Stimulated activated CD8-positive, alpha-beta memory T cell treated with anti-CD3 and anti-CD28 coated beads, Interleukin-4, amount 100 ng/mL, for 4 hours (primary cell): ENCODE measurements around the gene COL15A1.

Experiments used
- DNase-seq, 2 donors: peaks; one replicate each; pipeline ENCODE4 v3.0.0-alpha.2; 2020; ENCODE audit warnings: low read depth in 2 of 2, low spot score in 1 of 2

COL15A1 gene

DNA sequence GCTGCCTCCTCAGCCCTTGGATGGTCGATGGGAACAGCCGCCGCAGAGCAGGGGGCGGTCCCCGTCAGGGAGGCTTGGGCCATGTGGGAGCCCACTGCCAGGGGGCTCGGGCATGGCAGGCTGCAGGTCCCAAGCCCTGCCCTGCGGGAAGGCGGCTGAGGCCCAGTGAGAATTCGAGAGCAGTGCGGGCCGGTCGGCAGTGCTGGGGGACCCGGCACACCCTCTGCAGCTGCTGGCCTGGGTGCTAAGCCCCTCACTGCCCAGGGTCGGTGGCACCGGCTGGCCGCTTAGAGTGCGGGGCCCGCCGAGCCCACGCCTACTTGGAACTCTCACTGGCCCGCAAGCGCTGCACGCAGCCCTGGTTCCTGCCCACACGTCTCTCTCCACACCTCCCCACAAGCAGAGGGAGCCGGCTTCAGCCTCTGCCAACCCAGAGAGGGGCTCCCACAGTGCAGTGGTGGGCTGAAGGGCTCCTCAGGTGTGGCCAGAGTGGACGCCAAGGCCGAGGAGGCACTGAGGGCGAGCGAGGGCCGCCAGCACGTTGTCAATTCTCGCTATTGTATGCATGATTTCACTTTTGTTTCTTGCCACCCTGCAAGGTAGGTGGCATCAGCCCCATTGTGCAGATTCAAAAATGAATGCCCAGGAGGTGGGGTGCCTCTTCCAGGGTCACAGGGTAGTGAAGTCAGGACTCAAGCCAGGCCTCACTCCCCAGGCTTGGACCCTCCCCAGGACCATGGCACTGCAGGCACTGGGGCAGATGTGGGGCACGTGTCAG is 48.6 kb downstream of the COL15A1 start:
- DNase-seq = no peak

DNA sequence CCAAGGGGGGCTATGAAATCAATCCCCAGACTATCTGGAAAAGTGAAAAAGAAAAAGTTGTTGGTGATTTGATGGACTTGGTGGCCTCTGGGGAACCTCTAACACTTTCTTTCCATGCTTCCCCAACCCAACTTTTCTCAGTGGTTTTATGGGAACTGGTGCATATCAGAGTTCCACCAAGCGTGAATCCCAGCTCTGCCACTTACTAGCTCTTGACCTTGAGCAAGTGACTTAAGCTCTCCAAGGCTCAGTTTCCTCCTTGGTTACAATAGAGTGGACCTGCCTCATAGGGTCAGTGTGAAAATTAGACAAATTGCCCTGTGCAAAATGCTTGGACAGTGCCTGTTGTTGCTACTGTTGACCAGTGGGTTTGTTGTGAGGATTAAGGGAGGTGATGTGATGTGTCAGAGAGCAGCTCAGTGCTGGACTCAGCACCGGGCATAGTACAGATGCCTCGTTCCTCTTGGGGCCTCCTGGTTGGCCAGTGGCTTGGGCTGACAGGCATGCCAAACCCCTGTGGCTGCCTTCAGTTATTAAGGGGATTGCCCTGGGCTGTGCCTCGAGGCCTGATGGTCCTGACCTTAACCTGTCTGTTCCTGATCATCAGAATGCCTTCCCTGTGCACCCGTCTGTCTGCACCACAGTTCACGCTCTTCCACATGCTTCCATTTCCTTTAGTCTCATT is 49.3 kb downstream of the COL15A1 start:
- DNase-seq = no peak

DNA sequence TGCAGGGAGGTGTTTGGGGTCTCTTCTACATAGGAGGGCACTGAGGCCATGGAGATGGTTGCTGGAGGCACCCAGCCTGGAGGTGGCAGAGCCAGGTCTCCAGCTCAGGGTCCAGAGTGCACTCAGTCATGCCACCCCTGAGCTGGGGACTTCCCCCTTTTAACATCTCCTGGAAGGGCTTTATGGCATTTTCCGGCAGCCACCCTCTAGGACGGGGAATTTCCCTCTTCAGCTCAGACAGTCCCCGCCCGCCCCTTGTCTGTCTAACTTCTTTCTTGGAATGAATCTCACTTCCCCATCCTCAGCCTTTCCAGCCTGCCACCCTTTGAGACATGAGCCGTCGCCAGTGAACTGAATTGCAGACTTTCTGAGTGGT is 49.9 kb downstream of the COL15A1 start:
- no peak for DNase-seq

DNA sequence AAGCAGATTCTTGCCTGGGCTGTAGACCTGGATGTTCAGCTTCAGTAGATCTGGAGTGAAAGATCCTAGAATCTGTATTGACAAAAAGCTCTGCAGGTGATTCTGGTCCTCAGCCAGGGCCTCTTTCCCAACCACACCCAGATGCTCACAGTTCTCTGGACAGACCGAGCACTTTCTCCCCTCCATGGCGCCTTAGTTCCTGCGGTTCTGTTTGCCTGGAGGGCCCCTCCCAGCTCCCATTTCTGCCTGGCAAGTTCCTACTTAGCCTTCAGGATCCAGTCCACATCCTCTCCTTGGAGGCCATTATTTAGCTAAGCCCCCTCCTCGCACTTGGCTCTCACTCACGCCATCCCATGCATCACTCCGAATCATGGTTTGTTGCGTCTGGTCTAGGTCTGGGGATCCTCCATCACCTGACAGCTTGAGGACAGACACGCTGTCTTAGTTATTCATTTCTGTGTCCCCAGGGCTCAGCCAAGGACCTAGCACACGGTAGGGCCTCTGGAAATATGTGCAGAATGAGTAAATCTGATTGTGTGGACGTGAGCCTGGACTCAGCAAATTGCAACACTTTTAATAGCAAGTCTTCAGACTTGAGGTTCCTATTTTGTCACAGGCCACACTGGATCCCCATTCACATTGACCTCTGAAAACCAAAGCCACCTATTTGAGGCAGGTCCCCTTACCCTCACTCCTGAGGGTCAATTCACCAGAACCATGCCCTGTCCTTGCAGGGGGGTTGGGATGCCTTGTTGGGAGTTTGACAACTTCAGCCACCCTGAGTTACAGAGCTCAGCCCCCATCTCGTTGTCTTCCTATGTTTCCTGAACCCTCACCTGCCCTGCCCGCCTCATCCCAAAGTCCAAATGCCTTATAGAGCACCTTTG is 50.7 kb downstream of the COL15A1 start:
- DNase-seq = no peak

DNA sequence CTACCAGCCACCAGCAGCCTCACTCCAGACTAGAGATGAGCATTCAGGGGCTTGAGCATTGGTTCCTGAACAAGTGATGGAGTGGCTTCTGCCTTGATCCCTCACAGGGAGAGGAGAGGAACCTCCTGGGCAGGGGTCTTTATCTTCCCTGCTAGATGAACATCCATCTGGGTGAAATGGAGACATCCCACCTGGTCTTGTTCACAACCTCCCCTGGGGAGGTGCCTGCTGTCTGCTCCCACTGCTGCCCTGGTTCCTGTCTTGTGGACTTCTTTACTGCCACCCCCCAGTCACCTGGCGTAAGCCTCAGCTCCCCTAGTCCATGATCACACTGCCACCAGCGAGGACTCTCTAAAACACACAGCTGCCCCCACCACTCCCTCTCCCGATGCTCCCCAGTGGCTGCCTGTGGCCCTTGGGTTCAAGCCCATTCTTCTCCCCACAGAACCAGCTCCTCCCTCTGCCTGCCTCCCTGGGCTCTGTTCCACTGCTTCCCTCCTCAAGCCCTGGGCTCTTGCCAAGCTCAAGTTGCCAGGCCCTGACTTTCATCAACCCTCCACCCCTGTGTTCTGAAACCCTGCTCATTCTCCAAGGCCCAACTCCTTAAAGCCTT is 51.5 kb downstream of the COL15A1 start:
- no peak for DNase-seq

DNA sequence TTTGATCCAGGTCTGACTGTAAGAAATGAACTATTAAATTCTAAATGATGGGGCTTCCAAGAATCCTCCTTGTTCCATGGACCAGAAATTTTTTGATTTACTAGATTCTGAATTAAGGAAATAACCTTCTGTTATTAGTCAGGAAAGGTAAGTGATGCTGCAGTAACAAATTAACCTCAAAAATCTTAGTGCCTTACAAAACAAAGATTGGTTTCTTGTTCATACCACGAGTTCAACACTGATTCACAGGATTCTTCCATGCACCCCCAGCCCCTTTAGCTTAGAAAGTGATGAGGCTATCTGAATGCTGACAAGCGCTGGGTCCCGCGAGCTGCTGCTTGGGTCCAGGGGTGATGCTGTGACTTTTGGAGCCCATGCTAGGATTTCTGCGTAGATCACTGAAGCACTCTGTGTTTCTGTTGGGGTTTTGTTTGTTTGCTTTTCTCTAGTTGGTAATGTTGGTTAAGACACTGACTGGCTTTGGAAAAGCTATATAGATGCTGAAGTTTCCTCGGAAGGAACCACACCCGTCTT is 52.3 kb downstream of the COL15A1 start:
- no peak for DNase-seq

DNA sequence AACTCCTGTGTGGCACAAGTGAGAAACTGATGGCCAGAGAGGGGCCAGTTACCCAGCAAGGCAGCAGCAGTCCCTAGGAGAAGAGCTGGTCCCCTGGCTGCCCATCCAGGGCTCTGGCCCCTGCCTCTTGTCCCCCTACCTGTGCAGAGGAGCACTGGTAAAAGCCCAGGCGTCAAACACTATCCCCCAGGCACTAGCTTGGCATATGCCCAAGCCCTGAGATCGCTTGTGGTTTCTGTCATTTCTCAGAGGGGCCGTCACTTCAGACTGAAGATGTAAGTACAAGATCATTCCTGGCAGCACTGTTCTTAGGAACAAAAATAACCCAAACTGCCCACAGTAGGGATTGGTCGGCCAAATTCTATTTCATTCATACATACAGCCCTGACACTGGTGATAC is 53.9 kb downstream of the COL15A1 start:
- no peak for DNase-seq

DNA sequence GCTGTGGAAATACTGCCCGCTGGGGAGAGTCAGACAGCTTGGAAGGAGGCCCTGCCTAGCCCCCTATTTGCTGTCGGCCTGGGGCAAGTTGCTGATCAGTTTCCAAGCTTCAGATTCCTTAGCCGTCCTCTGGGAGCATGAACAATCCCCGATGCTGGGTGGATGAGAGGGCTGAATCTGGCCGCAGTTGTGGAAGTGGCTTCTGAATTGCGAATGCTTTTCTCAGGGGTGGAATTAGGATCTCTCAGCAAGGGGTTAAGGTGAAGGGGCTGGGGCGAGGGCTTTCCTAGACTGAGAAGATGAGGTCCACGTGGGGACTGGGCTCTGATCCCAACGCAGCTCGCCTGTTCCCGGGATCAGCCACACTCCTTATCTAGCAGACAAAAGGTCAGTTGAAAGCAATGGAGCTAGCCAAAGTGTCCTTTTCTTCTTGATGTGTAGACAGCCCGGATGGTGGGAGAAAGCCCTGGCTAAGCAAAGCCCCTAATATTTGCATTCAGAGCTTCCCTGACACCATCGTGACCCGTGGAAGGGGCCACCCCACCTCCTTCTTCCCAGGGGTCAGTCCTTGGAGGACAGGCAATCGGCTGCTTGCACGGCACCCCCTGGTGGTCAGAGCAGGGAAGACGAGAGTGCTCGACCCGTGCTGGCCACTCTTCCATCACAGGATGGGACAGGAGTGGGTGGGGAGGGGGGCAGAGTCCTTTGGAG is 54.9 kb downstream of the COL15A1 start:
- peak in 1 of 2 donors; percentile 22 for DNase-seq

DNA sequence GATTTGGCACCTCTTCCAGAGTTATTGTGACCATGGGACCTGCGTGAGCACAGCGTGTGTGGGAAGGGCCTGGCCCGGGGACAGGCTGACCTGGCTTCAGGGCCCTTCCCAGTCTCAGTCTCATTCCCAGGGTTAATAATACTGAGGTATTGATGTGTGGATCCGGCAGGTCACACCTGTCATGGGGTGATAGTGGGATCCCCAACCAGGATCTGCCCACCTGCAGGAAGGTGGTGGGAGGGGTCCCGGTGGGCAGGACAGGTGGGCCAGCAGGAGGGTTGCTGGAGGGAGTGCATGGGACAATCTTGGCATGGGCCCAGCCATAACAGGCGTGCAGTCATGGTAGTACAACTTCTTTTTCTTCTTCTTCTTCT is 55.4 kb downstream of the COL15A1 start:
- no peak for DNase-seq

DNA sequence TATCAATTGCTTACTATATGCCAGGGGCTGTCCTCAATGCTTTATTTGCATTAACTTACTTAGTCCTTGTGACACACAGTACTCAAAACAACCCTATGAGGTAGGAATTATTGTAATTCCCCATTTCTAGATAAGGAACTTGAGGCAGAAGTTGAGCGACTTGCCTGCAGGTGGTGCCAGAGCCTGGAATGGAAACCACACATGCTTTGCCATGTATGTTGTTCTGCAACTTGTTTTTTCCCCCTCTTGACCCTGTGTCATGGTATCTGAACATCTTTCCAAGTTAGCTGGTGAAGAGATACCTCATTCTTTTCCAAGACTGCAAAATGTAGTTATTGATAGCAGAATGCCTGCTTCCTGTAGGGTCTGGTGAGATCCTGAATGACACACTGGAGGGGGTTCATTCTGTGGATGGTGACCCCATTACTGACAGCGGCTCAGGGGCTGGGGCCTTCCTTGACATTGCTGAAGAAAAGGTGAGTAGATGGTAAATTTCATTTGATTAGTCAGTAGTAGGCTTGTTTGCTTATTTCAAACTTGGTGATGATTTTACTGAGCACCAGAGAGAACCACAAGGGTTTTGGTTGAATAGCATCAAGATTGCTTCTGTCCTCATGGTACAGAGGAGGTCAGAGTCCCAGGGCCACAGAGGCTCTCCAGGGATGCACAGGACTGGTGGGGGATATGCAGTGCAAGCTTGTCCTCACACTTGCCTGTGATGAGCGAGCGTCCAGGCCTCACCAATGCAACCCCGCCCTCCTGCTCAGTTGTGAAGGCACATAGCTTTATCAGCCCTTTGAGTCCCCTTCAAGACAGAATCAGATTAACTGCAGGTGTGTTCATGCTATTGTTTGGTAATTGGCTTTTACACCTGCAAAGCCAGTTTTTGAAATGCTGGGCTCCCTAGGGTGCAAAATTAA is 57.0 kb downstream of the COL15A1 start:
- DNase-seq = peak in 1 of 2 donors; percentile 24

DNA sequence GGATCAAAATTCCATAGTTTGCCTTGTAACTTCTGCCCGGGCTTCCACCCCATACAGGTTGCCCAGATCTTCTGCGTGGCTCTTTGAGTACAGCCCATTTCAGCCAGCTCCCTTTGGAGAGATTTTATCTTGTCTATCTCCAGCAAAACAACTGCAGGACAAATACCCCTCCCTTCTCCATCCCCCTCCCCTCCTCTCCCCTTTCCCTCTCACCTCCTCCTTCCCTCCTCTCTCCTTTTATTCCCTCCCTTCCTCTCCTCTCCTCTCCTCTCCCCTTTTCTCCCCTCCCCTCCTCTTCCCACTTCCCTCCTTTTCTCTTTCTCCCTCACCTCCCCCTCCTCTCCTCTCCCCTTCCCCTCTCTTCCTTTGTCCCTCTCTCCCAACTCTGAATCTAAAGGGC is 58.2 kb downstream of the COL15A1 start:
- no peak for DNase-seq

DNA sequence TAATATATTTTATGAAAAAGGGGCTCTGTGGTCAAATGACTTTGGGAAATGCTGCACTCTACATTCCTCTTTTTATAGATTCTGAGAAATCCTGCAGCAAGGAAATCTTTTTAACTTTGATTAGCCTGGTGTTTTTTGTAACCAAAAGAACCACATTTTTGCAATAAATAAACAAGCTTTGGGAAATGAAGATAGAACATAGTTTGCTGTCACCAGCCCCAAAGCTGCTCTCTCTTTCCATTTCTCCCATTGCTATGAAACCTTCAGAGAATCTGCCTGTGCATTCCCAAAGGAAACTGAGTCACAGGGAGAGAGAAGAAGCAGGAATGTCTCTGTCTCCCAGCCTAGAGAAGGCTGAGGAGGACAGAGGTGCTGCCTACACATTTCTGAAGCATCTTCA is 59.0 kb downstream of the COL15A1 start:
- no peak for DNase-seq

DNA sequence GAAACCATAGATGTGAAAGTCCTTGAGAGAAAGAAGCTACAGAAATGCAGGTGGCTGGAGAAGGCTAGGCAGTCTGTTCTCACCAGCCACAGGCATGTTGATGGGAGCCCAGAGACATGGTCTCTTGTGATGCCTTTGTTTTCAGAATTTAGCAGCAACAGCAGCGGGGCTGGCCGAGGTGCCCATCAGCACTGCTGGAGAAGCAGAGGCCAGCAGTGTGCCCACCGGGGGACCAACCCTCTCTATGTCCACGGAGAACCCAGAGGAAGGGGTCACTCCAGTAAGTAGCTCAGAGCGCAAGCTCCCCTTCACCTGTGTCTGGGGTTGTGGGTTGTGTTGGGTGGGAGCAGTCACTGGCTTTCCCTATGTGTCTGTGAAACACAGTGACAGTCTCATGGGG is 59.6 kb downstream of the COL15A1 start:
- DNase-seq = no peak

DNA sequence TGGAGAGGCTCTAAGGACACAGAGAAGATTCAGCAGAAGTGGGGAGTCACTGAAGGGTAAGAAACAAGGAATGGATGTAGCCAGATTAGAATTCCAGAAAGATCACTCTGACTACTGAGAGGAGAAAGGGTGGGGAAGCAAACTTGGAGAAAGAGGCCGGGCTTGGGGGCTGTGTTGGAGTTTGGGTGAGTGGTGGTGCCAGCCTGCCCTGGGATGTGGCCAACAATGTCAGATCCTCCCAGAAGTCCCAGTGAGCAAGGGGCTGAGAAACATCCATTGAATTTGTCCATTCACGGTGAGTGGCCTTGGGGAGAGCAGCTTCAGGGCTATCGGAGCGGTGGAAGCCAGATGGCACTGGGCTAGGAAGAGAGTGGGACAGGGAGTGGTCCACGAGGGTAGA is 60.4 kb downstream of the COL15A1 start:
- no peak for DNase-seq

DNA sequence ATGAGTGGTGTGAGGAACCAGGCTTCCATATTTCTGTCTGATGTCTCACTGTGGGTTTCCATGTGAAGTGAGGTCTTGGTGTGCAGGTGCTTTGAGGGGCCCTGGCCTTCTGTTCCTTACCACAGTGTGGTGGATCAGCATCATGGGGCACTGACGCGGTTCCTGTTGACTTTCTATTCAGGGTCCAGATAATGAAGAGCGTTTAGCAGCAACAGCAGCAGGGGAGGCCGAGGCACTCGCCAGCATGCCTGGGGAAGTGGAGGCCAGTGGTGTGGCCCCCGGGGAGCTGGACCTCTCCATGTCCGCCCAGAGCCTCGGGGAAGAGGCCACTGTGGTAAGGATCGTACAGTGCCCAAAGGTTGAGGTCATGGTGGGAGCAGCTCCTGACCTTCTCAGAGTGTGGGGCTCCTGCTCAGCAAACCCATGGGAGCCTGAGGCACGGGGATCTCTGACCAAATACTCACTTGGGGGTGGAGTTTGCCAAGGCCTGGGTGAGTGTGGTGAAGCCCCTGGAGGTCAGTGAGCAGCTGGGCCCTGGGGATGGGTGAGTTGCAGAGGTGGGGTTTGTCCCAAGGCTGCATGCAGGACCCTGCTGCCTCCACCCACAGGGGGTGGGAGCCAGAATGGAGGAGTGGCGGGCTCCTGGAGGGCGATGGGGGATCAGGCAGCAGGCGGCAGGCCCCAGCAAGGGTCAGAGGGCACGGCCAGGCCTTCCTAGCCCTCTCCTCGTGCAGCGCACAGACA is 61.2 kb downstream of the COL15A1 start:
- DNase-seq = no peak

DNA sequence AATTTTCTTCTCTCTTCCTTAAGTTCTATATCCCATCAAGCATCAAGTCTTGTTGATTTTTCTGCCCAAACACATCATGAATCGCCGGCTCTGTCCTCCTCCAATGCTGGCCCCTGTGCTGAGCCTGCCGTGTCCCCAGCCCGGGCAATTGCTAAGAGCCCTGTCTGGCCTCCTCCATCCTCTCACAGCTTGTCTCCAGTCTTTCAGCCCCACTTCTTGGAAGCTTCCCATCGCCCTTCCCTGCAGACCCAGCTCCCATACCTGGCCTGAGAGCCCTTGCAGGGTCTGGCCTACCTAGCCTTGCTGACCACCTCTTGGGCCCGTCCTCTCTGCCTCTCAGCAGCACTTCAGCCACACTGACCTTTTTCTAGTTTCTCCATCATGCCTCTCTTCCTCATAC is 61.9 kb downstream of the COL15A1 start:
- DNase-seq = no peak

DNA sequence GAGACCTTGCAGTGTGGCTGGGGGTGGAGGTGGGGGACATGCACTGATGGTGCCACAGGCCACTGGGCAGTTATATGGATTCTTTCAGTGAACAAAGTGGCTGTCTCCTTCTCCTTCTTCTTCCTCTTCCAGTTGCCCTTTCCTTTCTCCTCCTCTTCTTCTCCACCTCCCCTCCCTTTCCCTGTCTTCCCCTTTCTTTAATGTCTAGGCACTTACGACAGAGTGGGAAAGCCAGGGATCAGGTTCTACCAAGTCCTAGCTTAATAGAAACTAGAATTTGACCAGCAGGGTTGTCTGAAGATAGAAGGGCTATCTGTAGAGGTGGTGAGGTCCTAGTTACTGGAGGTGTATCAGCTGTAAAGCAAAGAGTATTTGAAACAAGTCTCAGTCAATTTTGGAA is 62.8 kb downstream of the COL15A1 start:
- DNase-seq = no peak

DNA sequence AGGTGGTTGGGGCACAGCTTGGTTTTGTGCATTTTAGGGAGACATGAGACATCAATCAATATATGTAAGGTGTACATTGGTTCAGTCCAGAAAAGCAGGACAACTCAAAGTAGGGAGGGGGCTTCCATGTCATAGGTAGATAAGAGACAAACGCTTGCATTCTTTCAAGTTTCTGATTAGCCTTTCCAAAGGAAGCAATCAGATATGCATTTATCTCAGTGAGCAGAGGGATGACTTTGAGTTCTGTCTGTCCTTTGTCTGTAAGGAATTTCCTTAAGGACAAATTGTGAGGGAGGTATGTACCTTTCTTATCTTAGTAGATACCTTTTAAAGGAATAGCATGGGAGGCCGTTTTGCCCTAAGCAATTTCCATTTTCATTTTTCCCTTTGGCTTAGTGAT is 63.3 kb downstream of the COL15A1 start:
- no peak for DNase-seq

DNA sequence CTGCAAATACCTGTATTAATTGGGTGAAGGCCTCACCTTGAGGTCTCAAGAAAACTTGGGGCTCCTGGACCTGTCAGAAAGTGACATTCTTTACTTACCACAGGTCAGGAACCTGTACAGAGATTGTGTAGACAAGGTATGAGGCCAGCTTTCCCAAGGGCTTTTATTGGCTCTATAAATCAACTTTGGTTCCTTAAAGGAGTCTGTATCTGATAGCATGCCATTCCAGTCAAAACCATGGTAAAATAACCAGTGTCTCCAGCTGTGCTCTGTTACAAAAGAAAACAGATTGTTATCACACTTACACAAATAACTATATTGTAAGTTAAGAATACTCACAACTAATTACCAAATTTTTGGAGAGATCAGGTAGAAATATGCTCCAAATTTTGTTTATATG is 64.5 kb downstream of the COL15A1 start:
- no peak for DNase-seq
